HEK293 (cell line): ENCODE data around the gene BACH2.
A peak's percentile ranks its signal among the peaks of the same experiment; 100 is the strongest.

Experiments
- ZNF24 ChIP-seq: fragments of 450-650 bp; formaldehyde crosslinking; IDR thresholded peaks from 2 replicates; pipeline ENCODE4 v1.5.1; 2016; ENCODE audit warnings: missing biosample characterization, missing genetic modification characterization
- TF ChIP-seq, protein P1 (sequence below): fragments of 450-650 bp; formaldehyde crosslinking; IDR thresholded peaks from 2 replicates; pipeline ENCODE4 v1.5.1; 2016; ENCODE audit warnings: missing biosample characterization, missing genetic modification characterization
- TF ChIP-seq, protein P2 (sequence below): fragments of 450-650 bp; formaldehyde crosslinking; IDR thresholded peaks from 2 replicates; pipeline ENCODE4 v1.5.1; 2016; ENCODE audit warnings: missing biosample characterization, missing genetic modification characterization

DNA sequence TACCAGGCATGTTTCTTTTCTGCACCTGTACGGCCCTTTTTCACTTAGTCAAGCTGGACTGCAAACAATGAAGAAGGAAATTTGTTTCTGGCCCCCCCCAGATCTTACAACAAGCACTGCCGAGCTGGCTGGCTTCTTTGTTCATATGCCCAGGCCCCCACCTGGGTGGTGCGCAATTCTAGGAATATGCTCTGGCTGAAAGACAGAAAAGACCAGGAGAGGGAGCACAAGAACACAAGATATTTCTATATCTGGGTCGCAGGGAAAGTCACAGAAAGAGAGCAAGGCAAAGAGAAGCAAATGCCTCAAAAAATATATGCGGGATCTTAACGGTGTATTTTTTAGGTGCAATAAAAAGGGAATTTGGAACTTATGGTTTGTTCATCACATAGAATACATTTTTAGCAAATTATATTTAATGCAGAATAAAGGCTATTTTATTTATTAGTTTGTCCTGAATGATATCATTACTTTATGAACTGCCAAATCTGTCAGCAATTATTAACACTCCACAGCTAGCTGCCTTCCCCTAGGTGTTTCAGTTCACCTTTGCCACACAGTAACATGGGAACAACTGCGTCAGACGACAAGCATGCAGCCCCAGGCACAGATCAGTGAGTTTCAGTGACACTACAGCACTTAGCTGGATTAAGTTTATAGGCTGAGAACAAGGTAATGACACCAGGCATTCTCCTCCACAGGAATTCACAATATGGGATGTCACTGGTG is 325.9 kb downstream of the BACH2 start:
- TF ChIP-seq ZNF24 (tag by site-specific recombination), result no peak
- TF ChIP-seq, protein P1, sequence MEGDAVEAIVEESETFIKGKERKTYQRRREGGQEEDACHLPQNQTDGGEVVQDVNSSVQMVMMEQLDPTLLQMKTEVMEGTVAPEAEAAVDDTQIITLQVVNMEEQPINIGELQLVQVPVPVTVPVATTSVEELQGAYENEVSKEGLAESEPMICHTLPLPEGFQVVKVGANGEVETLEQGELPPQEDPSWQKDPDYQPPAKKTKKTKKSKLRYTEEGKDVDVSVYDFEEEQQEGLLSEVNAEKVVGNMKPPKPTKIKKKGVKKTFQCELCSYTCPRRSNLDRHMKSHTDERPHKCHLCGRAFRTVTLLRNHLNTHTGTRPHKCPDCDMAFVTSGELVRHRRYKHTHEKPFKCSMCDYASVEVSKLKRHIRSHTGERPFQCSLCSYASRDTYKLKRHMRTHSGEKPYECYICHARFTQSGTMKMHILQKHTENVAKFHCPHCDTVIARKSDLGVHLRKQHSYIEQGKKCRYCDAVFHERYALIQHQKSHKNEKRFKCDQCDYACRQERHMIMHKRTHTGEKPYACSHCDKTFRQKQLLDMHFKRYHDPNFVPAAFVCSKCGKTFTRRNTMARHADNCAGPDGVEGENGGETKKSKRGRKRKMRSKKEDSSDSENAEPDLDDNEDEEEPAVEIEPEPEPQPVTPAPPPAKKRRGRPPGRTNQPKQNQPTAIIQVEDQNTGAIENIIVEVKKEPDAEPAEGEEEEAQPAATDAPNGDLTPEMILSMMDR (tag by site-specific recombination), result peak; percentile 47; the same call in 1 of the 2 replicates
- TF ChIP-seq, protein P2, sequence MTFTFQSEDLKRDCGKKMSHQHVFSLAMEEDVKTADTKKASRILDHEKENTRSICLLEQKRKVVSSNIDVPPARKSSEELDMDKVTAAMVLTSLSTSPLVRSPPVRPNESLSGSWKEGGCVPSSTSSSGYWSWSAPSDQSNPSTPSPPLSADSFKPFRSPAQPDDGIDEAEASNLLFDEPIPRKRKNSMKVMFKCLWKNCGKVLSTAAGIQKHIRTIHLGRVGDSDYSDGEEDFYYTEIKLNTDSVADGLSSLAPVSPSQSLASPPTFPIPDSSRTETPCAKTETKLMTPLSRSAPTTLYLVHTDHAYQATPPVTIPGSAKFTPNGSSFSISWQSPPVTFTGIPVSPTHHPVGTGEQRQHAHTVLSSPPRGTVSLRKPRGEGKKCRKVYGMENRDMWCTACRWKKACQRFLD (tag by site-specific recombination), result no peak
